Cardiac muscle cell (in vitro differentiated cells and primary cell): ENCODE measurements around the gene WNT11. TPM values are rescaled to one million over a fixed set of nuclear protein-coding genes. Genes with fewer than 3 reads are reported as not detected.

Experiments used
- DNase-seq, 2 donors: peaks; one replicate each; pipeline versions ENCODE4 v3.0.0 to v3.0.0-alpha.2; 2010 to 2017; ENCODE audit warnings: low read depth in 1 of 2, low spot score in 1 of 2
- H3K27ac ChIP-seq: fragments of 200-600 bp; sonication (generic); 2 replicates; pipeline ENCODE4 v1.5.1; 2016
- H3K27me3 ChIP-seq: fragments of 200-600 bp; sonication (generic); 2 replicates; pipeline ENCODE4 v1.6.0; 2016; ENCODE audit warnings: control low read depth
- H3K36me3 ChIP-seq: fragments of 200-600 bp; sonication (generic); 2 replicates; pipeline ENCODE4 v1.5.1; 2016; ENCODE audit warnings: control low read depth
- H3K4me1 ChIP-seq: fragments of 200-600 bp; sonication (generic); 2 replicates; pipeline ENCODE4 v1.8.1; 2017; ENCODE audit warnings: low read depth, mild to moderate bottlenecking, mixed run types
- H3K4me3 ChIP-seq: fragments of 200-600 bp; sonication (generic); 2 replicates; pipeline ENCODE4 v1.5.1; 2016; ENCODE audit warnings: mild to moderate bottlenecking
- H3K9me3 ChIP-seq: fragments of 200-600 bp; sonication (generic); 2 replicates; pipeline ENCODE4 v1.5.1; 2017; ENCODE audit warnings: low read depth, mild to moderate bottlenecking, control low read depth
- CTCF ChIP-seq: IDR thresholded peaks from 2 replicates; pipeline ENCODE4 v1.5.1; 2012; ENCODE audit warnings: low read depth, mild to moderate bottlenecking, low read length
- polyA plus RNA-seq: library from polyadenylated mRNA; unstranded; fragments of >200 nt; fragmentation: Nextera tagmentation; extraction: Ambion mirVana; gene quantifications from 2 replicates; pipeline ENCODE4 v1.2.1, GENCODE V29; 2016
- total RNA-seq: library from RNA; depleted of rRNA; stranded (reverse); fragments of >200 nt; gene quantifications from 2 replicates; pipeline ENCODE4 v1.2.3, GENCODE V29; 2016

The WNT11 gene
- total and polyA plus RNA-seq, 2 experiments from 2014 or later = 87.9 to 107 TPM

- no peak for TF ChIP-seq CTCF
- Histone ChIP-seq H3K4me1 (peaks cover 3% of the 10 kb centered on the region), H3K4me3 (no peak overlapping the region), H3K27me3 (peaks cover 8% of the 10 kb centered on the region), H3K27ac (no peak overlapping the region), H3K9me3 (no peaks in the 10 kb centered on the region), H3K36me3 (no peaks in the 10 kb centered on the region)
- no peak for DNase-seq
These were observed 35.1 kb upstream of the WNT11 start for GRCh38 chr11:76241243-76242000.

- H3K9me3 ChIP-seq = no peaks in the 10 kb centered on the region
- DNase-seq = no peak
- H3K36me3 ChIP-seq = no peaks in the 10 kb centered on the region
- H3K4me3 ChIP-seq = no peak overlapping the region
- H3K27ac ChIP-seq = no peak overlapping the region
- TF ChIP-seq CTCF = no peak
- H3K27me3 ChIP-seq = peaks cover 8% of the 10 kb centered on the region
- peaks cover 3% of the 10 kb centered on the region for H3K4me1 ChIP-seq
These were observed 34.4 kb upstream of the WNT11 start for GRCh38 chr11:76240666-76241065.

GRCh38 chr11:76240161-76240540 lies 33.8 kb upstream of the WNT11 start:
- no peak overlapping the region for H3K27ac ChIP-seq

GRCh38 chr11:76239483-76240160 lies 33.3 kb upstream of the WNT11 start:
- no peak for DNase-seq
- H3K9me3 ChIP-seq = no peaks in the 10 kb centered on the region
- peaks cover 3% of the 10 kb centered on the region for H3K4me1 ChIP-seq
- H3K4me3 ChIP-seq = no peak overlapping the region
- H3K27ac ChIP-seq = no peak overlapping the region
- TF ChIP-seq CTCF = no peak
- peaks cover 6% of the 10 kb centered on the region for H3K27me3 ChIP-seq
- no peaks in the 10 kb centered on the region for H3K36me3 ChIP-seq

More at GRCh38 chr11:76240161-76240540, 33.8 kb upstream of the WNT11 start:
- no peaks in the 10 kb centered on the region for H3K36me3 ChIP-seq
- no peak for DNase-seq
- H3K4me1 ChIP-seq = peaks cover 3% of the 10 kb centered on the region
- TF ChIP-seq CTCF = no peak
- H3K27me3 ChIP-seq = peaks cover 8% of the 10 kb centered on the region
- H3K9me3 ChIP-seq = no peaks in the 10 kb centered on the region
- H3K4me3 ChIP-seq = no peak overlapping the region

- H3K27me3 ChIP-seq = no peaks in the 10 kb centered on the region
- no peak overlapping the region for H3K4me3 ChIP-seq
- no peak overlapping the region for H3K27ac ChIP-seq
- TF ChIP-seq CTCF = no peak
- H3K9me3 ChIP-seq = no peaks in the 10 kb centered on the region
- no peak for DNase-seq
- H3K4me1 ChIP-seq = peaks cover 3% of the 10 kb centered on the region
- H3K36me3 ChIP-seq = no peaks in the 10 kb centered on the region
These were observed 32.2 kb upstream of the WNT11 start for GRCh38 chr11:76238551-76238950.
